ENCODE data around the gene KAZN.

Gene KAZN

DNA sequence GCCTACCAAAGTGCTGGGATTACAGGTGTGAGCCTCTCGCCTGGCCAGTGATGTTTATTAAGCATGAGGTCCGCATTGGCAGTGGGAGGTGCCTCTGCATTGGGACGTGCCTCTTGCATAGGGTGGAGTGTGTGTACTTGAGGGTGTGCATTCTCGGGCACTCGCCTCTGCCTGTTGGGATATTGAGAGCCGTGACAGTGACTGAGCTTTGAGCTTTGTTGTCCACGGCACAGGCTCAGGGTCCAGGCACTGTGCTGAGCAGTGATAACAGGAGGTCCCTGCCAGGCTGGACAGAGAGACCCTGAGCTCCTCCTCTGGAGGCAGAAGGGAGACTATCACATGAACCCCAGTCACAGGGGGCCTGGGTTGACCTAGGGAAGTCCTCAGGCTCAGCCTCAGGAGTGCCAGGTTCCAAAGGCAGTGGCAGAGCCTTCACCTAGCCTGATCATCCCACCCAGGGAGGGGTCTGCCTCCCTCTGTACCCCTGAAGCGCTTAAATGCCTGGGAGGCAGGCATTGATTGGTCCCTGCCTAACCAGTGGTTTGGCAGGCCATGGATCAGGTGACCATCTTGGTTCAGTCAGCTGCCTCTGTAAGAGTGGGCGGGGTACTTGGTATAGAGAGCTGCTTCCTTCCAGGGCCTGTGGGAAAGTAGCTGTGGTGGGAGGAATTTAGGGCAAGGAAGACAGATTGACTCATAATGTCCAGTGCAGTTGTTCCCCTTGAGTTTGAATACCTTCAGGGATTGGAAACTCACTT lies 341.2 kb downstream of the KAZN start:
- no peak for DNase-seq (ENCODE audit: low spot score)

DNA sequence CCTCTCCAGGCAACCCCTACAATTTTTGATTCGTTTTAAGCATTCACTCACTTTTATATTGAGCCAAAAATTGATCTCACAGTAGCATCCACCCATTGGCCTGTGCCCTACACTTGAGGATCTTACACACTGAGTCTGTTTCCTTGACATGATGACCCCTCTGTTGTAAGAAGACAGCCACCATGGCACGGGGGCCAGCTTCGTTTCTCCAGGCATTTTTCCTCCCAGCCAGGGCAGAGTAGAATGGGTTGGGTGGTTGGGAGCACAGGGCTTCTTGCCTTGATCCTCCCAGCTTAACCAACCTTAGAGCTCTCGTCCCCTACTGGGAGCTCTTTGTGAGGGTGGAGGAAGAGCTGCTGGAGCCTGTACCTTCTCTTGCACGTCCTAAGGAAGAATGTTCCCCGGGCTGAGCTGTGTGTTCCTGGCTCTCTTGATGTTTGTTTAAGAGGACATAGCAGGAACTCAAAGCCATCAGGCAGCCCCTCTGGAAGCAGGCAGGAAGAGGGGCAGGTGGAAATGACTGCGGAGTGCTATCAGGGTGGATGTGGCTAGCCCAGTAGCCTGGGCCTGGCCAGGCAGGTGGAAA lies 341.9 kb downstream of the KAZN start:
- DNase-seq (ENCODE audit: low spot score) = no peak

DNA sequence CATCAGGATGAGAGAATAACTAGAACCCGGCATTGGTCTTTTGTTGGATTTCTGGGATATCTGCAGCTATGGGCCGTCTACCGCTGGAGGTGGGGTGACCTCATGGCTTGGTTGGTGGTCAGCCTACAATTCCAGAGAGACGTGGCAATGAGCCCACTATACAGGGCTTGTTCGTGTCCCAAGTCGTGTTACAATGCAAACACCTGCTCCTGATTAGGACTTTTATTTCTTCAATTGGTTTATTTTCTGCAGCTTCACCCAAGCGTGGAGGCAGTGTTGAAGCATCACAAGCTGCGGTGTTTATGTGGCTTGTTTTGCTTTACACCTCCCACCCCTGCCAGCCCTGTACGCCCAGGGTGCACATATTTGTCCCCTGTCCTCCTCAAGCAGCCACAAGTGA lies 343.4 kb downstream of the KAZN start:
- no peak for DNase-seq (ENCODE audit: low spot score)

DNA sequence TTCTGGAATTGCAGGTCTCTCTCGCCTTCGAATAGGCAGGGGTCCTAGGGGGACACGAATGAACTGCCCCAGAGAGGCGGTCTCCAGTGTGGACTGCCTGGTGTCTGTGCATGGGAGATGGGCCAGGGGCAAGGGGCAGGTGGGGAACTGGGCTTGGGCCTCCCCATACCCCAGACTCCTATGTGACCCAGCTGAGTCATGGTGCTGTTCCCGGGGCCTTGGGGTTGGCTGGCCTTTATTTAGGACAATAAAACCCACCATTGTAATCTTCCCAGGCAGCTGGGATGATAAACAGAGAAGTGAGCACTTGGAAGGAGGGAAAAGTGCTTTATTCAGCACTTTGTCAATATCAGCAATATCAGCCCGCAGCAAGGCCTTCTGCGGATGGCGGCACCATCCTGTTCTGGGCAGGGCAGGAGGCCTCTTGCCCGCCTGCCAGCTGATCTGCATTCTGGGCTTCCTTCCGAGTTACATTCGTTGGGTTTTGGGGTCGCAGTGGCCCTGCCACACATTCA lies 346.0 kb downstream of the KAZN start:
- DNase-seq (ENCODE audit: low spot score) = no peak

DNA sequence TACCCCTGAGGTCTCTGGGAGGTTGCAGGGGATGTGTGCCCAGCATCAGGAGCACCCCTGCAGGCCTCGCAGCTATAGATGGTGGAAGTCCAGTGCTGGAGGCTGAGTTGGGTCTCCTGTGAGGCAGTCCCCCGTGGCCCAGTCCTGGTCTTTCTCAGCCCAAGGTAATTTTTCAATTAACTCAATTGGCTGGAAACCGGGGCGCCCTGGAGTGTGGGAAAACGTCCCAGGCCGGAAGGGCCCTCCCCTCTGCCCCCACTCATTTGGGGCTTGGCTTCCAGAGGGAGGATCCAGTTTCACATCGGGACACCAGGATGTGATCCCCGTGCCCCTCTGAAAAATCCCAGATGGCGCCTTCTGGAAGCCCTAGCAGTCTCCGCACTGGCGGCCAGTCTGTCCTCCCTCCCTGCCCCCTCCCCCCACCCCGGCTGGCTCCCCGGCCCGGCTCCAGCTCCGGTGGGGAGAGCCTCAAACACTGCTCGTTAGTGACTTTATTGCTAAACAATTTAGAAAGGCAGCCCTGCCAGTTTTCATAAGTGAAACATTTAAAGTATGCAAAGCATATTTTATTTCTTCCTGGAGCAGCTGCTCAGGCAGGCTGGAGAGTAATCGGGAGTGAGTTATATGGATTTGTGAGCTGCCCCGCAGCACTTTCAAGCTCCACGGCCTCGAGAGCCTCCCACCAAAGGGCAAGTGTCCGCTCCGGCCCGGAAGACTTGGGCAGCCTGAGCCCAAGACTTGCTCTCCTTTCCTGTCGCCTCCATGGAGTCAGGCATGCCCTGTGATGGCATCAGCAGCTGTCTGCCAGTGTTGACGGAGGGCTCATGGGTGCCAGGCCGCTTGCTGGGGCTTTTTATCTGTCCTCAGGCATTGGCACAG lies 346.9 kb downstream of the KAZN start:
- DNase-seq (ENCODE audit: low spot score) = no peak

DNA sequence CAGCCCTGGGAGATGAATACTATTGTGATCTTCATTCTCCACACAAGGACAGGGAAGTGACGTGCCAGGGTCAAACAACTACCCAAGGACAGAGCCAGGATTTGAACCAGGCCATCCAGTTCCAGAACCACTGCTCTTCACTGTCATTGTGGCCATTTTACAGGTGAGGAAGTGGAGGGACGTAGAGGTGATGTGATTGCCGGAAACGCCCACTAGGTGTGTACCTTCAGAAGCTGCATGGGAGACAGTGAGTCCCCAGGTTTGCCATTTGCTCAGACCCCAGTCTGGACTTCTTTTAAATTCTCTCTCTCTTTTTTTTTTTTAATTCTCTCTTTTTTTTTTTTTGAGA lies 347.5 kb downstream of the KAZN start:
- no peak for DNase-seq (ENCODE audit: low spot score)

DNA sequence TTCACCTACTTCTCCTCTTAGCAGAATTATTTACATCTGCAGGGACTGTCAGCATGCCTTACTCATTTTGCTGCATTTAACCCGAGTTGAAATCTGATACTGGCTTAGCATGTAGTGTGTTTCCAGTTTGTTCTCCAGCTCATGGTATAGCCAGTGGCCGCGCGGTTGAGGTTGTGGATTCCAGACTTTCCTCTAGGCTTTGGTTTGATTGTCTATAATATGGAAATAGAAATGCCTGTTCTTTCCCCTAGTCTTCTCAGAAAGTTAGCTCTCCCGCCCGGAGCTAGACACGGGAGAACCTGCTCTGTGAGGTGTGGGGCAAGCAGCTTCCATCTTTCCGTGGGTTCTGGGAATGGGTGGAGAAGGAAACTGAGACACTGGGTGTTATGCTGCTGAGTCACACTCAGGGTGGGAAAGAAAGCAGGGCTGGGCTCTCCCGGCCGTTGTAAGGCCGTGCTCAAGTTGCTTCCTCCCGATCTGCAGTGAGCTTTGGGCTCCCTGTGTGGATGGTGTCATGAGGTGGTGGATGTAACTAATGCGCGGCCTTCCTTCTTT lies 348.3 kb downstream of the KAZN start:
- DNase-seq (ENCODE audit: low spot score) = no peak

DNA sequence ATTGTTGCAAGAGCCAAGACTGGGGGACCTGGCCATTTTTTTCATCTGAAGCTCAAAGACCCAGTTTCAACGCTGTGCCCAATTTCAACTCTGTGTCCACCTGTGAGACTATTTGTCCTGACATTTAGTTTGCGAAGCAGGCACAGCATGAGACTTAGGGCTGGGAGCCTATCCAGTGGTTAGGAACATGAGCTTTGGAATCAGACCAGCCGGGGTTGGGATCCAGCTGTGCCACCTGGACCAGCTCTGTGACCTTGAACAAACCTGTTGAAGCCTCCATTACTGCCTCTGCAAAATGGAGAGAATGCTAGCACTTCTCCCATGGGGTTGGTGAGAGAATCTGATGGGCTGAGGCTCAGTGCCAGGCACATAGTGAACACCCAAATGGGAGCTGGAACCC lies 348.9 kb downstream of the KAZN start:
- DNase-seq (ENCODE audit: low spot score) = no peak

DNA sequence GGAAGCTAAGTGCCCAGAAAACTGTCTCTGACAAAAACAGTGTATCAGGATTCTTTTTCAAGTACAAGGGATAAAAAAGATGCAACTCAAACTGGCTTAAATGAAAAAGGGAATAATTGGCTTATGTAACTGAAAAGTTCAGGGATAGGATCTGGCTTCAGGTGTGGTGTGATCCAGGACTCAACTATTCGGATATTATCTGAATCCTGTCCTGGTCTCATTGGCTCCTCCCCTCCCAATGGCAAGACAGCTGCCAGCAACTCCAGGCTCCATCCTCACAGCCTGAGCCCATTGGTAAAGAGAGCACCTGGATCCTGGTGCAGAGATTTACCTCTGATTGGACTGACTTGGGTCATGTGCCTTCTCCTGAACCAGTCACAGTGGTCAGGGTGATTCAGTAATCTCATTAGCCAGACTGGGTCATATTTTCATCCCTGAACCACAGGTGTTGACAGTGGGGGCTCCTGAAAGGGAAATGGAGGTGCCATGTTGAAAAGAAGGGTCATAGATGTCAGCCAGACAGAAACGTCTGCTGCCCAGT lies 349.7 kb downstream of the KAZN start:
- no peak for DNase-seq (ENCODE audit: low spot score)

DNA sequence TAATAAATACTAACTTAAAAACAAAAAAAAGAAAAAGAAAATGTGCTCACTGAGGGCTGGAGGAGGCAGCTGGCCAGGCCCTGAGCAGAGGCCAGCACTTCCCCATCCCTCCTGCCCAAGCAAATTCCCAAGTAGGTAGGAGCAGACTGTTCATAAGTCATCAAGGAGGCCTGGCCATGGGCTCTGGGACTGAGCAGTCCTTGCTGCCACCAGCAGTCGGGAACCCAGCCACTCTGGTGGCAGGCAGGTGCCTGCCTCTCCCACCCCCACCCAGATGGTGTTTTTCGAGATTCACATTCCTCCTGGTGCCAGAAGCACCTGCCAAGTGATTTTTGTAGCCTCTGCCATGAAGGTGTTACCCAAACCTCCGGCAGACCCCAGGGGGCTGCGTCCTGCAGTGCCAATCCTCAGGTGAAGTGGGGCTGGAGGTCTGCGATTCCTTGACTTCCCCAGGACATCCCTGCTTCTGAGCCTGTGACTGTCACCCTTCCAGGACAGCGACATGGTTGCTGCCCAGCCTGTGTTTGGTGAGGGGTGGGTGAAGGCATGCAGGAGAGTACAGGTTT lies 350.9 kb downstream of the KAZN start:
- no peak for DNase-seq (ENCODE audit: low spot score)

DNA sequence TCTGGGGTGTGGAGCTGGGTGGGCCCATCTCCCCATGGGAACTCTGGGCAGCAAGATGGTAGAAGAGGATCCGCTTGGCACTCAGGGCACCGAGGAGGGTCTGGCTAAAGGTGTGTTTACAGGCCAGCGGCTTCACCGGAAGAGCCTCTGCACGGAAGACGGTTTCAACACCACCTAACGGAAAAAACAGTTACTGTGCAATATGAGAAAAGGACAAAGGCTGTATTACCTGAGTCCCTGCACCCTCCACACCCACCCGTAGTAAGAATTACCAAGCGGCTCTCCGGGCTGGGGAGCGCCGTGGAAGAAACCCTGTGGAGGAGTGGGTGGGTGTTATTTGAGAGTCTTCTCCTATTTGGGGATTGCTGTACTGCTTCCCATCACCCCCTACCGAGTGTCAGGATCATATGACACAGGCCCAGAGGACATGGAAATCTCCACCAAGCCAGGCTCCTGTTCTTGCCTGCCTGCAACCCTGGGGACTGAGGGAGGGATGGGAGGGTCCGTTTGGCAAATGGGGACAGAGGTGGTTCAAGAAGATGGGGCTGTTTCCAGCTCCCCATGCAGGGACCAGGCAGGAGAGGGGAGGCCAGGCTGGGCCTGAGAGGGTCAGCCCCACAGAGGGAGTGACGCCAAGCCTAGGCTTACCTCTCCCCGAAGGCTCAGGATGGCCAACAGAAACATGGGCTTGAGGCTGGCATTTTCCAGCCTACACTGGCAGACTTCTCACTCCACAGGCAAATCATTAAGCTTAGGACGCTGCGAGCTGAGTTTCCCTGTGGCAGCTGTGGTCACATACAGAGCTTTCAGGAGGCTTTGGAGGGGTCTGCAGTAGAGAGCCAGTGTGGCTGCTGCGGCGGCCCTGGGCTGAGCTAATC lies 351.6 kb downstream of the KAZN start:
- DNase-seq (ENCODE audit: low spot score) = no peak

DNA sequence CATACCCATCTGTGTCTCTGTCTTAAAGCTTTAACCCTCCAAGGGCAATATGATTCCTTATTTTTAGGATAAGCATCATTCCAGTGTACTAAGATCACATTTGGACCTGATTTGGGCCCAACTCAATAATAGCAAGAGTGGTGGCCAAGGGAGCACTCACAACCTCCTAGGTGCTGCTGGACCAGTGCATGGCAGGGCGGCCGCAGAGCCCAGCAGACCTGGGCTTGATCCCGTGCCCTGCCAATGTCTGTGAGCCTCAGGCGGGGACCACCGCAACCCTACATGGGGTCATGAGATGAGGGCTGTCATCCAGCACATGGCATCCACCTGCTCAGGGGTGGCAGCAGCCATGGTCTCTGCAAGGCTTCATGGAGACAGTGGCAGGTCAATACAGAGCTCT lies 353.3 kb downstream of the KAZN start:
- DNase-seq (ENCODE audit: low spot score) = no peak

DNA sequence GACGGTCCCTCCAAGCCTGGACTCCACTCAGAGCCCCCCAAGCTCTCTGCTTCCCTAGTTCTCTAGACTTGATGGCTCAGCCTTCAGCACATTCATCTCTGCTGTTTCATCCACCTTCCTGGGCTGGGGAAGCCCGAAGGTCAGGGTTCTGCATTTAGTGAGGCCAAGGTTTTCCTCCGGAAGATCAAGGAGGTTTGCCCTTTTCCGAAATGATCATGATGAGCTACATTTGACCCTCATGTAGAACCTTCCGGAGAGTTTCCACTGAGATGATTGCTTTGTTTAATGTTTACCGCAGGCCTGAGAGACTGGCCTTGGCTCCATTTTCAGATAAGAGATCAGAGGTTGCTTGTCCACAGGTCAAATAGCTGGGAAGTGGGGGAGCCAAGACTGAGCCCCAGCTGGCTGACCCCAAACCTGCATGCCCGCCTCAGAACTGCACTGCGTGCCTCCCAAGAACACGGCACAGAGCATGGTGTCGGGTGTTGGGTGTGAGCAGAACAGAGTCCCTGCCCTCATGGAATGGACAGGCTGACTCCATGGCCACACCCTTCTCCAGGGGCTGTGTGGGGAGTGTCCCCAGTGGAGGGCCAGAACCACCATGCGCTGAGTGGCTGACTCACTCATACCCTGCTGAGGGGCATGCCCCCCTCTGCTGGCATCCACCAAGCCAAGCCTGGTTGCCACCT lies 354.3 kb downstream of the KAZN start:
- DNase-seq (ENCODE audit: low spot score) = no peak

DNA sequence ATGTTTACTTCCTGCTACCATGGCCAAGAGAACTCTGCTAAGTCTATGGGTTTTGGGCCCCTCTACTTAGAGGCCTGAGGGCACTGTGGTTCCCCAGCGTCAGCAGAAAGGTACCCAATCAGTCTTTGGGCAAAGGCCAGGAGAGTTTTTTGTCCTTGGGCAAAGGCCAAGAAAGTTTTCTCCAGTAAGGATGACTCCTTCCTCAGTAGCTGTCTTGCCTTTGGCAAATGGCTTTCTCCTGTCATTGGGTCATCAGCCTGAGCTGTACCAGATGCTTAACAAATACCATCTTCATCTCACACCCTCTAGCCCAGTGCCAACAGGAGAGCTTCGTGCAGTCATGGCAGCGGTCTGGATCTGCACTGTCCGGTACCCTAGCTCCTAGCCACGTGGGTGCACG lies 355.7 kb downstream of the KAZN start:
- DNase-seq (ENCODE audit: low spot score) = no peak

DNA sequence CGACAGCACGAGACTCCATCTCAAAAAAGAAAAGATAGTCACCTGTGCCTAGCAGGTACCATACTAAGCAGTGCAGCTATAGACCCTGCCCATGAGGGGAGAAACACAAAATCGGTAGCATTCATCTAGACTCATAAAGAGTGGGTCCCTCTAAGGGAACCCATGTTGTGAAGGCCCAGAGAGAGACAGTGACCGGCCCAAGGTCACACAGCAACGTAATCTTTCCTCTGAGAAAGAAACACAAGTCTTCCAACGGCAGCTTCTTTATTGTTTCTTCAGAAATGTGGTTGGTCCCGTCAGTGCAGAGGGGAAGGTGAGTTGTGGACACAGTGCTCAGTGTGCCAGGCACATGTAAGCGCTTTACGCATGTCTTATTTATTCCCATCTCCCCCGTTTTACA lies 356.4 kb downstream of the KAZN start:
- DNase-seq (ENCODE audit: low spot score) = no peak

DNA sequence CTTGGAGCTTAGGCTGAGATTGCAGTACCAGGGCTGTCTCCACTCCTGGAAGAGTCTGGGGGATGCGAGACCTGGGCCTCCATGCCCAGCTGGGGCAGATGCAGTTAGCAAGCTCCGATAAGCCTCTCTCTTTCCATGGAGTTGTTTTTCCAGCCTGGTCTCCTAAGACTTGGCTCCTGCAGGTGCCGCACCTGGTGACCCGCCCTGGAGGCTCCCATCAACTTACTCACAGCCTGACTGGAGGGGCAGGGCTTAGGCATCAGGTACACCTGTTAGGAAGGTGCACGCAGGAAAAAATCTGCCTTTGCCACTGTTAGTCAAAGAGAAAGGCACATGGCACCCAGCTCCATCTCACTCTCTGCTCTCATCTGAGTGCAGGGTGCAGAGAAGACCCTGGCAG lies 356.9 kb downstream of the KAZN start:
- no peak for DNase-seq (ENCODE audit: low spot score)

DNA sequence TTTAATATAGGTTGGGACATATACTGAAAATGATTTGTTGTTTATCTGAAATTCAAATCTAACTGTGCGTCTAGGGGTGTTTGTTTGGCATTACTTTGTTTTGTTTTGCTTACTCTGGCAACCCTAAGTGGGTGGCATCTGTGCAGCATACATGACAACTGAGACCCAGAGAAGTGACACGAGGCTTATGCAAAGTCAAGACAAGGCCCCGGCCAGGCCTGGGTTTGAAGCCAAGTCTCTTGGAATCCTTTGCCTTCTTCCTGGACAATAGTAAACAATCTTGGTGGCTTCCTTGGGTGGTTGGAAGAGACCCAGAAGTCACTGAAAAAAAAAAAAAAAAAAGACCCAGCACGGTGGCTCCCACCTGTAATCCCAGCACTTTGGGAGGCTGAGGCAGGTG lies 357.5 kb downstream of the KAZN start:
- DNase-seq (ENCODE audit: low spot score) = no peak

DNA sequence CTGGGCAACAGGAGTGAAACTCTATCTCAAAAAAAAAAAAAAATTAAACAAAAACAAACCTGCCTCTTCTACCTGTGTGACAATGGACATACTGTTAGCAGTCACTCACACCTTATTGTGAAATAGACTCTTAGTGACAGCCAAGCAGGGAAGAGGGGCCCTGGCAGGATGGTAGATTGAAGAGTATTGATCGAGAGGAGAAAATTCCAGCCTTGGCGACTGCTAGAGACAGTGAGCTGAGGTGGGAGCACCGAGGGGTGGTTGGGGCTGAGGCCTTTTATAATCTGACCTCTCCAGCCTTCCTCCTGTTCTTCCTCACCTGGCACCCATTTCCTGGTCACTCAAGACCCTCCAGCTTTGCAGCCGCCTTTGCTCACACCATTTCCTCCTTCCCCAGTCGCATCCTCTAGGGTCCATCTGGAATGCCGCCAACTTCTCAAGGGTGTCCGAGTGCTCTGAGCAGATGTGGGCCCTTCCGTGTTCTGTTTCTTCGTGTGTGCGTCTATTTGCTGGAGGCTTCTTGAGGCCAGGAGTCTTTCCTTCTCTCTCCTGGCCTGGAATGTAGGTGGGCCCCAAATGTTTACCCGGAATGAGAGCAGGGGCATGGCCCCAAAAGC lies 358.2 kb downstream of the KAZN start:
- DNase-seq (ENCODE audit: low spot score) = no peak

DNA sequence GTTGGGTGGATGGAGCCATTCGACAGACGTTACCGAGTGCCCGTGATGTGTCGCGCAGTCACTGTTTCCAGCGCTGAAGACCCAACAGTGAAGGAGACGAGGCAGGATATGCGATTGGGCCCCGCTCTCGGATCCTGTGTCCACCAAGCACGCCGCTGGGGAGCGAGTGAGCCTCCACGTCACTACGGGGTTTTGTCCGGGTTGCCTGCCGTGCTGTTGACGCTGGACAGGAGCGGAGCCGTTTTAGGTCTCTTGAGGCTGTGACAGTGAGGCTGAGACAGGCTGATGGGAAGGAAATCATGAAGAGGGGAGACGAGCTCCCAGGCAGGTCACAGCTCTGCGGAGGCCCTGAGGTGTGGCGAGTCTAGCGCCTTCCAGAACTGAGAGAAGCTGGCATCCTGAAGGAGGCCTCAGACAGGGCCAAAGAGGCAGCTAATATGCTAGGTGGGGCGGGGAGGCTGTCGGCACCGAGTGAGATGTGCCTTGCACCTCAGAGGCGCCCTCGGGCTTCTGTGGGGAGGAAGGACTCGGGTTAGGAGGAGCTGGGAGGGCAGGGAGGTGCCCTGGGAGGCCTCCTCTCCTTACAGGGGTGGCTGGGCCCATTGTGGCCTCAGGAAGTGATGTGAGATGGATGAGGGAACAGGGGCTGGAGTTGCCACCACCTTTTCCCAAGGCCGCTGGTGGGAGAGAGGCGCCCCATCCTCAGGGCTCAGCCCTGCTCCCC lies 359.1 kb downstream of the KAZN start:
- no peak for DNase-seq (ENCODE audit: low spot score)
